Neural progenitor cell (in vitro differentiated cells): ENCODE results near the gene SIAH3. TPM values are rescaled to one million over a fixed set of nuclear protein-coding genes. Genes with fewer than 3 reads are reported as not detected.

Experiments used
- DNase-seq: peaks from one replicate; pipeline ENCODE4 v3.0.0-alpha.2; 2016; ENCODE audit warnings: low spot score
- H2AFZ ChIP-seq: fragments of 200-600 bp; sonication (generic); replicated peaks from 2 replicates; pipeline ENCODE4 v1.6.1; 2016; ENCODE audit warnings: antibody characterized with exemption
- H3F3A ChIP-seq: fragments of 200-600 bp; sonication (generic); 2 replicates; pipeline ENCODE4 v1.6.1; 2016; ENCODE audit warnings: antibody characterized with exemption, low read depth
- H3K27ac ChIP-seq: fragments of 200-600 bp; sonication (generic); 2 replicates; pipeline ENCODE4 v1.5.1; 2016; ENCODE audit warnings: mild to moderate bottlenecking
- H3K27me3 ChIP-seq: fragments of 200-600 bp; sonication (generic); 2 replicates; pipeline ENCODE4 v1.6.1; 2016; ENCODE audit warnings: mild to moderate bottlenecking, moderate library complexity
- H3K36me3 ChIP-seq: fragments of 200-600 bp; sonication (generic); 2 replicates; pipeline ENCODE4 v1.5.1; 2016
- H3K4me1 ChIP-seq: fragments of 200-600 bp; sonication (generic); 2 replicates; pipeline ENCODE4 v1.6.1; 2016; ENCODE audit warnings: mixed run types
- H3K4me2 ChIP-seq: fragments of 200-600 bp; sonication (generic); 2 replicates; pipeline ENCODE4 v1.6.1; 2016
- H3K4me3 ChIP-seq: fragments of 200-600 bp; sonication (generic); 2 replicates; pipeline ENCODE4 v1.5.1; 2016
- H3K79me2 ChIP-seq: fragments of 200-600 bp; sonication (generic); 2 replicates; pipeline ENCODE4 v1.6.1; 2016; ENCODE audit warnings: low read depth
- H3K9ac ChIP-seq: fragments of 200-600 bp; sonication (generic); 2 replicates; pipeline ENCODE4 v1.6.1; 2016
- H3K9me3 ChIP-seq: fragments of 200-600 bp; sonication (generic); 2 replicates; pipeline ENCODE4 v1.5.1; 2016; ENCODE audit warnings: low read depth
- H4K20me1 ChIP-seq: fragments of 200-600 bp; sonication (generic); 2 replicates; pipeline ENCODE4 v1.6.1; 2016; ENCODE audit warnings: low read depth
- H3K27ac Mint-ChIP-seq: 3 replicates; pipeline ENCODE4 v1.8.0; 2021; ENCODE audit warnings: mixed read lengths
- H3K27me3 Mint-ChIP-seq: 2 replicates; pipeline ENCODE4 v1.8.0; 2022; ENCODE audit warnings: low read depth, mild to moderate bottlenecking, inconsistent platforms, moderate library complexity, mixed read lengths; ENCODE audit not compliant: insufficient read depth
- H3K36me3 Mint-ChIP-seq: 3 replicates; pipeline ENCODE4 v1.8.0; 2021; ENCODE audit warnings: mixed read lengths
- H3K4me1 Mint-ChIP-seq: 3 replicates; pipeline ENCODE4 v1.8.0; 2021; ENCODE audit warnings: mixed read lengths
- H3K4me3 Mint-ChIP-seq: 3 replicates; pipeline ENCODE4 v1.8.0; 2021; ENCODE audit warnings: mild to moderate bottlenecking, moderate library complexity, mixed read lengths
- H3K9me3 Mint-ChIP-seq: 3 replicates; pipeline ENCODE4 v1.8.0; 2020; ENCODE audit warnings: mixed read lengths
- EZH2 ChIP-seq: fragments of 200-600 bp; sonication (generic); IDR thresholded peaks from 2 replicates; pipeline ENCODE4 v1.6.1; 2017; ENCODE audit warnings: antibody characterized with exemption, mild to moderate bottlenecking, moderate library complexity
- EZH2phosphoT487 ChIP-seq: fragments of 200-600 bp; sonication (generic); IDR thresholded peaks from 2 replicates; pipeline ENCODE4 v1.6.1; 2017; ENCODE audit warnings: antibody characterized with exemption
- small RNA-seq: library from RNA; depleted of rRNA; stranded (forward); fragments of <200 nt; gene quantifications from one replicate; pipeline ENCODE3, GENCODE V24; 2015
- total RNA-seq: library from RNA; depleted of rRNA; stranded (reverse); fragments of >200 nt; gene quantifications from 2 replicates; pipeline ENCODE4 v1.2.3, GENCODE V29; 2015; ENCODE audit warnings: low replicate concordance
- TF ChIP-seq, protein P1 (sequence below): fragments of 200-600 bp; sonication (generic); IDR thresholded peaks from 2 replicates; pipeline ENCODE4 v1.5.1; 2017; ENCODE audit warnings: antibody characterized with exemption, mild to moderate bottlenecking

The SIAH3 gene
- total RNA-seq, 1 donor from 2014 or later, result not detected

DNA sequence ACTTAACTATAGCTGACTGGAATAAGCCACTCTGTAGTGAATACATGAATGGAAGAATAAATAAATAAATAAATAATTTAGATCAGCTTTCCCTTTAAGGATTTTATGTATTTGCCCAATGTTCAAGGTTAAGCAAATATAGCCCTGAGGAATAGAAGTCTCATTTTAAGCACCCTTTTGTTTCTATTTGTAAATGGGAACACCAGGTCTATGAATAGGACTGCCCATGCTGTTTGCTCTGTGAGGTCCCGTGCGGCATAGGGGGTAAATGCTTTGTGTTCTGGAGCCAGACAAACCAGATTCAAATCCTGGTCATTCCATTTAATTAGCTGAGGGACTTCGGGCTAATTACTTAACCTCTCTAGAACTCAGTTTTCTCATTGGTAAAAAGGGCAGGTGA, 120.1 kb downstream of the SIAH3 start:
- no peak overlapping the region for H3K4me3 Mint-ChIP-seq
- peaks cover 3% of the 10 kb centered on the region for H3K9me3 Mint-ChIP-seq
- Histone ChIP-seq H3K4me1 (peaks cover 8% of the 10 kb centered on the region), H3K9me3 (no peaks in the 10 kb centered on the region), H3K9ac (no peak overlapping the region), H3K4me3 (no peak overlapping the region), H3F3A (no peaks in the 10 kb centered on the region), H3K27me3 (no peaks in the 10 kb centered on the region), H3K27ac (no peak overlapping the region), H3K79me2 (no peaks in the 10 kb centered on the region), H4K20me1 (no peaks in the 10 kb centered on the region), H3K36me3 (no peaks in the 10 kb centered on the region), H3K4me2 (no peak overlapping the region), H2AFZ (no peak overlapping the region)
- H3K27ac Mint-ChIP-seq, result no peak overlapping the region
- no peak for DNase-seq
- H3K27me3 Mint-ChIP-seq, result peaks cover 2% of the 10 kb centered on the region
- TF ChIP-seq EZH2phosphoT487, result no peak
- no peak for TF ChIP-seq EZH2
- TF ChIP-seq, protein P1, sequence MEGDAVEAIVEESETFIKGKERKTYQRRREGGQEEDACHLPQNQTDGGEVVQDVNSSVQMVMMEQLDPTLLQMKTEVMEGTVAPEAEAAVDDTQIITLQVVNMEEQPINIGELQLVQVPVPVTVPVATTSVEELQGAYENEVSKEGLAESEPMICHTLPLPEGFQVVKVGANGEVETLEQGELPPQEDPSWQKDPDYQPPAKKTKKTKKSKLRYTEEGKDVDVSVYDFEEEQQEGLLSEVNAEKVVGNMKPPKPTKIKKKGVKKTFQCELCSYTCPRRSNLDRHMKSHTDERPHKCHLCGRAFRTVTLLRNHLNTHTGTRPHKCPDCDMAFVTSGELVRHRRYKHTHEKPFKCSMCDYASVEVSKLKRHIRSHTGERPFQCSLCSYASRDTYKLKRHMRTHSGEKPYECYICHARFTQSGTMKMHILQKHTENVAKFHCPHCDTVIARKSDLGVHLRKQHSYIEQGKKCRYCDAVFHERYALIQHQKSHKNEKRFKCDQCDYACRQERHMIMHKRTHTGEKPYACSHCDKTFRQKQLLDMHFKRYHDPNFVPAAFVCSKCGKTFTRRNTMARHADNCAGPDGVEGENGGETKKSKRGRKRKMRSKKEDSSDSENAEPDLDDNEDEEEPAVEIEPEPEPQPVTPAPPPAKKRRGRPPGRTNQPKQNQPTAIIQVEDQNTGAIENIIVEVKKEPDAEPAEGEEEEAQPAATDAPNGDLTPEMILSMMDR, result no peak
- H3K4me1 Mint-ChIP-seq, result no peaks in the 10 kb centered on the region
- H3K36me3 Mint-ChIP-seq, result no peaks in the 10 kb centered on the region

DNA sequence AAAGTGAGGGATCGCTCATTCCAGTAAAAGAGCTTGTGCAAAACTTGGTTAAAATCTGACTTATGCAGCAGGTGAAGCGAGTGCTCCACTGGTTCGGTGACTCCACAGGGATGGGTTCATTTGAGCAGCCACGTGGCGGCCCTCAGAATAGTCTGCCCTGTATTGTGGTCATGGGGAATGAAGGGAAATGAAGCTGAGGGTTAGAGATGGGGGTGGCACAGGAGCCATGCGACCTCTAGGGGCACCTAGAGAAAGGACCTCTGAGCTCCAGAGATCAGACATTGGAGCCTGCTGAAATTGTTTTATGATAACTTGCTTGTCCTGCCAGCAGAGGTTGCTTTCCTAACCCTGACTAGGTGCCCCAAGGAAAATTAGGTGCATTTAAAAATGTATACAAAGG, 122.8 kb downstream of the SIAH3 start:
- peaks cover under 1% of the 10 kb centered on the region for H3F3A ChIP-seq
- no peak overlapping the region for H3K4me3 ChIP-seq
- Mint-ChIP-seq H3K27ac (peak overlapping the region; percentile 44), H3K27me3 (peaks cover 2% of the 10 kb centered on the region), H3K4me1 (peaks cover 5% of the 10 kb centered on the region), H3K4me3 (no peak overlapping the region), H3K36me3 (no peaks in the 10 kb centered on the region), H3K9me3 (no peaks in the 10 kb centered on the region)
- no peak overlapping the region for H3K27ac ChIP-seq
- no peaks in the 10 kb centered on the region for H3K9me3 ChIP-seq
- H3K4me1 ChIP-seq, result peaks cover 11% of the 10 kb centered on the region
- peak; percentile 66 for DNase-seq
- H3K4me2 ChIP-seq, result no peak overlapping the region
- no peak overlapping the region for H3K9ac ChIP-seq
- TF ChIP-seq EZH2phosphoT487, result no peak
- no peak for TF ChIP-seq EZH2
- TF ChIP-seq, protein P1, result peak; percentile 66
- no peaks in the 10 kb centered on the region for H3K27me3 ChIP-seq
- H3K79me2 ChIP-seq, result no peaks in the 10 kb centered on the region
- H4K20me1 ChIP-seq, result no peaks in the 10 kb centered on the region
- H2AFZ ChIP-seq, result peak overlapping the region; percentile 57
- no peaks in the 10 kb centered on the region for H3K36me3 ChIP-seq

Small RNA genes lying within 50 kb of the gene (small RNA-seq; reads per million reads assigned to genes)
- gene RF00017, result not detected

Other genes with a start within 250 kb of the SIAH3 start
- gene ERICH6B, start 236.0 kb downstream of the SIAH3 start, total RNA-seq, result not detected in 2 replicates
- gene CBY2, start 149.4 kb downstream of the SIAH3 start, total RNA-seq, result 0.31 TPM in 1 of 2 replicates, not detected in the other
- 22.7 and 41.4 TPM in 2 replicates for gene ZC3H13, start 201.0 kb upstream of the SIAH3 start, total RNA-seq